ENCODE results near the gene SSR3.
A peak's percentile ranks its signal among the peaks of the same experiment; 100 is the strongest.
"Not testable (repeated sequence)": the region's sequence is repeated elsewhere in the genome, so short reads cannot be mapped to it uniquely, and the experiment has no call there.

SSR3 gene

GRCh38 chr3:156575641-156576040, 20.7 kb upstream of the SSR3 start:
- no peak for DNase-seq

- DNase-seq, result not testable (repeated sequence)
Observed at GRCh38 chr3:156569881-156570280, 15.0 kb upstream of the SSR3 start.

- not testable (repeated sequence) for DNase-seq
Observed at GRCh38 chr3:156569016-156569415, 14.1 kb upstream of the SSR3 start.

GRCh38 chr3:156563900-156564682, 9.2 kb upstream of the SSR3 start:
- no peak for DNase-seq

GRCh38 chr3:156562486-156562885, 7.6 kb upstream of the SSR3 start:
- not testable (repeated sequence) for DNase-seq

- DNase-seq, result no peak
Observed at GRCh38 chr3:156561533-156561932, 6.6 kb upstream of the SSR3 start.

GRCh38 chr3:156559321-156559720, 4.4 kb upstream of the SSR3 start:
- no peak for DNase-seq

GRCh38 chr3:156558389-156558788, 3.5 kb upstream of the SSR3 start:
- DNase-seq, result no peak

GRCh38 chr3:156554515-156554841, 439 bp downstream of the SSR3 start:
- DNase-seq, result peak; percentile 10

- DNase-seq, result no peak
Observed at GRCh38 chr3:156553705-156554356, 1.1 kb downstream of the SSR3 start.

GRCh38 chr3:156552973-156553372, 1.9 kb downstream of the SSR3 start:
- DNase-seq, result no peak

- DNase-seq, result no peak
Observed at GRCh38 chr3:156551746-156552145, 3.2 kb downstream of the SSR3 start.

- no peak for DNase-seq
Observed at GRCh38 chr3:156551261-156551660, 3.7 kb downstream of the SSR3 start.

- DNase-seq, result no peak
Observed at GRCh38 chr3:156548902-156549301, 6.0 kb downstream of the SSR3 start.

GRCh38 chr3:156548041-156548687, 6.8 kb downstream of the SSR3 start:
- no peak for DNase-seq

- no peak for DNase-seq
Observed at GRCh38 chr3:156547637-156548036, 7.3 kb downstream of the SSR3 start.

GRCh38 chr3:156543043-156543555, 11.8 kb downstream of the SSR3 start:
- DNase-seq, result no peak

- DNase-seq, result no peak
Observed at GRCh38 chr3:156542101-156543042, 12.5 kb downstream of the SSR3 start.

- no peak for DNase-seq
Observed at GRCh38 chr3:156539802-156540201, 15.1 kb downstream of the SSR3 start.

GRCh38 chr3:156539051-156539450, 15.9 kb downstream of the SSR3 start:
- no peak for DNase-seq

- DNase-seq, result no peak
Observed at GRCh38 chr3:156536524-156537316, 18.2 kb downstream of the SSR3 start.

GRCh38 chr3:156535798-156536197, 19.1 kb downstream of the SSR3 start:
- no peak for DNase-seq

Measured in CD4-positive, alpha-beta T cell treated with Interleukin-4 for 4 hours (primary cell).